GM18526 (cell line): Measurements from ENCODE around the gene SPATA20.

Experiments
- POLR2A ChIP-seq: IDR thresholded peaks from 3 replicates; pipeline ENCODE4 v1.6.1; 2011; ENCODE audit not compliant: insufficient read length; ENCODE audit errors: extremely low read depth

SPATA20 gene

DNA sequence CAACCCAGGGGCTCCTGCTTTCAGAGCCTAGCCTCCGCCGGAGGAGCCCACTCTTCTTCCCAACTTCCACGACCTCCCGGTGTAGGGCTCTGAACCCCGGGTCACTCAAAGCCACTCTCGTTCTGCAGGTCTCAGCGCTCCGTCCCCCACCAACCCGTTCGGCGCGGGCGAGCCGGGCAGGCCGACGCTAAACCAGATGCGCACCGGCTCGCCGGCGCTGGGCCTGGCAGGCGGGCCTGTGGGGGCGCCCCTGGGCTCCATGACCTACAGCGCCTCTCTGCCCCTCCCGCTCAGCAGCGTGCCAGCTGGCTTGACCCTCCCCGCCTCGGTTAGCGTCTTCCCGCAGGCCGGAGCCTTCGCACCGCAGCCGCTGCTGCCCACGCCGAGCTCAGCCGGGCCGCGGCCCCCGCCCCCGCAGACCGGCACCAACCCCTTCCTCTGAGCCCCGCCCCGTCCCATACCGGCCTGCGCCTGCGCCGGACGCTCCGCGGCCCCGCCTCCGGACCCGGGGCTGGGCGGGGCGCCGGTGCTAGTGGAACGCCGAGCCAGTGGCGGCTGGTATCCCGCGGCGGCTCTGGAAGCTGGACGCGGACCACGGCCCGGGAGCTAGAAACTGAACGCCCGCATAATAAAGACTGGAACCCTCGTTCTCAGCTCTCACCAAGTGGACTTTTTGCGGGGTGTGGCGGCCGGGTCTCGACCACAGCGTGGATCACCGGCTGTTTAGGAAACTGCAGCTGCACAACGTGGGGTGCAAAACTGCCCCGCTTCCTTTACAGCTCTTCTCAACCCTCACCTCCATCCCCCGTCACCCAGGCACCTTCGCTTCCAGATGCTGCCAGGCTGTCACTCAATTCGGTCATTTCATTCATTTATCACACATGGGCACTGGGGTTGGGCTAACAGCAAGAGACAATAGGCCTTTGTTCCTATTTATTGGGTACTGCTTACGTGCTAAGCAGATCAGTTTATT lies 5.0 kb upstream of the SPATA20 start:
- TF ChIP-seq POLR2A: peak; percentile 36

DNA sequence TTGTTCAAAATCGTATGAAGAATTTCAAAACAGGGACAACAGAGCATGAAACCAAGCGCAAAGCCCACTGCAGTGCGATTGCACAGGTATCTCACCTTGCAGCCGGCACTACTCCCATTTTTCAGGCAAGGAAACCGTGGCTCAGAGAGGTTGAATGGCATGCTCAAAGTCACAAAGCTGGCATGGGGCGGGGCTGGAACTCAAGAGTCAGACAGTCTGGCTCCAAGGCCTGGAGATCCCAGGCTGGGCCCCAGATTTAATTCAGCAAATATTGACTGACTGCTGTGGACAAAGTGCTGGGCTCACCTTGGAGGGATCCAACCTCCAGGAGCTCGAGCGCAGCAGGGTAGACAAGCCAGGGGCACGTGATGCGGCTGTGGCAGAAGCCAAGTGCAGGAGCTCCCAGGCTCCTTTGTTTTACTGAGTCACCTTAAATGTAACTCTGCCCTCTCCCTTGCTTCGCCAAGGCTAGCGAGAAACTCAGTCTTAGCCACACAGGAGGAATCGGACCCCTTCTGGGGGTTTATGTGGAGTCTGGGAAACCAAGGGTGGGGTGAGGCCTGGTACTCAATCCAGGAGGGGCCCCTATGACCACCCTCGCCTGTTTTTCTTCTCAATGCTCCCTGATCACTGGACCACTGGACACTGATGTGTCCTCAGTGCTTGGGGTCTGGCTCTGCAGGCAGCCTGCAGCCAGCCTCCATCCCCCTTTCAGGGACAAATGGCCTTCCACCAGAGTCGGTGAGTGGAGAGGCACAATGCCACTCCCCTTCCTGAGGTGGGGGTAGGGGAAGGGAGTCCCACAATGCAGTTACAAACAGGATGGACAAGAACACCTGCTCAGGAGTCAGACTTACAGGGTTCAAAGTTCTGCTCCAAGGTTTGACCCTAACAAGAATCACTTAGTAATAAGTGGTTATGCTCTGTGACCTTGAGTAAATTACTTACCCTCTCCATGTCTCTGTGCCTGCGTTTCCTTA lies 3.9 kb upstream of the SPATA20 start:
- no peak for TF ChIP-seq POLR2A

- TF ChIP-seq POLR2A: no peak
Observed at GRCh38 chr17:50544516-50544915, 2.5 kb upstream of the SPATA20 start.

DNA sequence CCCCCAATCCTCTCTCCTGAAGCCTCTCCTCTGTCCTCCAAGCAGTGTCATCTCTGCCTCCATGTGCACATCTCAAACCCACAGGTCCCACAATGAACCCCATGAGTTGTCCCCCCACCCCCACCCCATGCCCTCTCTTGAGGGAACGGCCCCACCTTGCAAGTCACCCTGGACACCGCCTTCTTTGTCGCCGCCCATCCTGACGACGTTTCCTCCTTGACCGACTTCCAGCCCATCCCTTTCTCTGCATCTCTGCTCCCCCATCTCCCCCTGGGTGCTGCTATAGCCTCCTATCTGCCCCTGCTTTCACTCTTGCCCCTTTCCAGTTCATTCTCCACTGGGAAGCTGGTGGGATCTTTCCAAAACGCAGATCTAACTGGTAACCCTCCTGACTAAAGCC lies 1.7 kb upstream of the SPATA20 start:
- TF ChIP-seq POLR2A: no peak

- TF ChIP-seq POLR2A: no peak
Observed at GRCh38 chr17:50546701-50547034, 306 bp upstream of the SPATA20 start.

DNA sequence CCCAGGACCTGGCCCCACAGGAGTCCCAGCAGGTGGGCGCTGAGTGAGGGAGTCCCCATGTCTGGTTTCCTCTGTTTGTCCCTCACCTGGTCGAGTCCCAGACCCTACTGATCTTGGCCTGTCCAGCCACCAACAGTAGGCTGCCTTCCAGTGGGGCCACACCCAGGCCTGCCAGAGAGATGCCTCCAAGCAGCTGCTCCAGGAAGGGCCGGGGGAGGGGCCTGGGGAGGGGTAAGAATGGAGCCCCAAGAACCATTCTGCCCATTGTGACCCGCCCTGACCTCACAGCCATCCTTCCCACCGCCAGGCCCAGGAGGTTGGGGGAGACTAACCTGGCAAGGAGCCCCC lies 736 bp downstream of the SPATA20 start:
- TF ChIP-seq POLR2A: no peak

DNA sequence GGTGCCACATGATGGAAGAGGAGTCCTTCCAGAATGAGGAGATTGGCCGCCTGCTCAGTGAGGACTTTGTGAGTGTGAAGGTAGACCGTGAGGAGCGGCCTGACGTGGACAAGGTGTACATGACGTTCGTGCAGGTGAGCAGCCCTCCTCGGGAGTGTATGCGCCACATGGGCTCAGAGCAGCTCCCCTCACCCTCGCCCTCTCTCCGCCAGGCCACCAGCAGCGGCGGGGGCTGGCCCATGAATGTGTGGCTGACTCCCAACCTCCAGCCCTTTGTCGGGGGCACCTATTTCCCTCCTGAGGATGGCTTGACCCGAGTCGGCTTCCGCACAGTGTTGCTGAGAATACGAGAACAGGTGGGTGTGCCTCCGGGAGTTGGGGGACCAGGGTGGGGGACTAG lies 1.9 kb downstream of the SPATA20 start:
- no peak for TF ChIP-seq POLR2A

- no peak for TF ChIP-seq POLR2A
Observed at GRCh38 chr17:50549256-50549941, 2.4 kb downstream of the SPATA20 start.

- TF ChIP-seq POLR2A: no peak
Observed at GRCh38 chr17:50549969-50550368, 3.0 kb downstream of the SPATA20 start.

GRCh38 chr17:50550661-50551432 lies 3.9 kb downstream of the SPATA20 start:
- TF ChIP-seq POLR2A: no peak

- no peak for TF ChIP-seq POLR2A
Observed at GRCh38 chr17:50551433-50551815, 4.5 kb downstream of the SPATA20 start.

DNA sequence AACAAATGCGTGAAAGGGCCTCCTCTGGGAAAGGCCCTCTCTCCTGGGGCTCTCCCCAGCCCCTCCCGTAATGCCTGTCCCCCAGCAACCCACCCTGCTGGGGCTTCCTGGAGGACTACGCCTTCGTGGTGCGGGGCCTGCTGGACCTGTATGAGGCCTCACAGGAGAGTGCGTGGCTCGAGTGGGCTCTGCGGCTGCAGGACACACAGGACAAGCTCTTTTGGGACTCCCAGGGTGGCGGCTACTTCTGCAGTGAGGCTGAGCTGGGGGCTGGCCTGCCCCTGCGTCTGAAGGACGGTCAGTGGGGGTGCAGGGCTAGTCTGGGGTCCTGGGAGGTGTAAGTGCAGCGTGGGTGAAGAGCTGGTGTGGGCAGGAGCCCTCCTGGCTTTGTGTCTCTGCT lies 4.9 kb downstream of the SPATA20 start:
- TF ChIP-seq POLR2A: no peak

GRCh38 chr17:50554201-50554600 lies 7.2 kb downstream of the SPATA20 start:
- no peak for TF ChIP-seq POLR2A

DNA sequence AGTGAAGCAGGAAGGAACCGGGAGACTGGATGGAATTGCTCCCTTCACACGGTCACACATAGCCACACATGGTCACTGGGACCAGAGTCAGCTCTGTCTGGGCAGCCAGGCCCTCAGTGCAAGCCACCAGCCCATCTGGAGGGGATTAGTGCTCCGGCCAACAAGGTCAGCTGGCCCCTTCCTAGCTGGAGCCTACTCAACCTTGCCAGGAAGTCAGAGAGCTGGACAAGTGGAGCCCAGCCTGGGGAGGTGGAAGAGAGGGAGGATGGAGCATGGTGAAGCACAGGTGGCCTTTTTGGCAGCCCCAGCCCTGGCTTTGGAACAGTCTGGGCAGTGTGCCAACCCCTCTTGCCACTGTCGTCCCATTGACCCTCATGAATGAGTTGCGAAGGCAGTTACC lies 9.8 kb downstream of the SPATA20 start:
- TF ChIP-seq POLR2A: no peak

- TF ChIP-seq POLR2A: no peak
Observed at GRCh38 chr17:50557630-50558029, 10.7 kb downstream of the SPATA20 start.
